ENCODE results near the gene EMILIN1.

Gene EMILIN1

GRCh38 chr2:27127883-27128667 lies 49.7 kb downstream of the EMILIN1 start:
- no peak for DNase-seq

DNA sequence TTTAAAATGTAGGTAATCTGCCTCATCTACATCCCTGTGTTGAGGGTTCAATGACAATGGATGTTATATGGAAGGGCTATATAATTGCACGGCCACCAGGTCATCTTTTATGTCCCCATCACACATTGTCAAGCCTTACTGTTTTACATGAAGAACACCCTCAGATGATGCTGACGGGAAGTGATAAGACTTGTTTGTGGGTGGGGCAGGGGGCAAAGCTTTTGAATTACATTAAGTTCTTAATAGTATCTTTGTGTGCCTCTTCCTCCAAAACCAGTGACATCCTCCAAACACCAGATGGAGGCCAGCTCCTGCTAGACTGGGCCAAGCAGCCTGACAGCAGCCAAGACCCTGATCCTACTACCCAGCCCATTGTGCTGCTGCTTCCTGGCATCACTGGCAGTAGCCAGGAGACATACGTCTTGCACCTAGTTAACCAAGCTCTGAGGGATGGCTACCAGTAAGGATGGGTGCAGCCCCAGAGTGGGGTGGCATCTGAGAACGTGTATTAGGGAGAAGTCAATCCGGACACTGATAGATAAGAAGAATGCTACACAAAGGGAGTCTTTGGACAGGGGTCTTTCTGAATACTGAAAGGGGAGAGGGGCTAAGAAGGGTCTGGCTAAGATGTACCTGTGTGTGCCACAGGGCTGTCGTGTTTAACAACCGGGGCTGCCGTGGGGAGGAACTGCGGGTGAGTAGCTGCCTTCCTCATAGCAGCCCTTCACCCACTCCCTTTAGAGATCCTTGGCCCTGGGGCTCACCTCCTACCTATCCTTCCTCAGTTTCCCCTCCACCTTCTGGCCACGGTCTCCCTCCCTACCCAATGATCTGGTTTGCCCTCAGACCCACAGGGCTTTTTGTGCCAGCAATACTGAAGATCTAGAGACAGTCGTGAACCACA lies 50.5 kb downstream of the EMILIN1 start:
- DNase-seq = peak; percentile 64

GRCh38 chr2:27130396-27130795 lies 52.0 kb downstream of the EMILIN1 start:
- DNase-seq = no peak

- no peak for DNase-seq
Measured at GRCh38 chr2:27131429-27131828, 53.0 kb downstream of the EMILIN1 start.

DNA sequence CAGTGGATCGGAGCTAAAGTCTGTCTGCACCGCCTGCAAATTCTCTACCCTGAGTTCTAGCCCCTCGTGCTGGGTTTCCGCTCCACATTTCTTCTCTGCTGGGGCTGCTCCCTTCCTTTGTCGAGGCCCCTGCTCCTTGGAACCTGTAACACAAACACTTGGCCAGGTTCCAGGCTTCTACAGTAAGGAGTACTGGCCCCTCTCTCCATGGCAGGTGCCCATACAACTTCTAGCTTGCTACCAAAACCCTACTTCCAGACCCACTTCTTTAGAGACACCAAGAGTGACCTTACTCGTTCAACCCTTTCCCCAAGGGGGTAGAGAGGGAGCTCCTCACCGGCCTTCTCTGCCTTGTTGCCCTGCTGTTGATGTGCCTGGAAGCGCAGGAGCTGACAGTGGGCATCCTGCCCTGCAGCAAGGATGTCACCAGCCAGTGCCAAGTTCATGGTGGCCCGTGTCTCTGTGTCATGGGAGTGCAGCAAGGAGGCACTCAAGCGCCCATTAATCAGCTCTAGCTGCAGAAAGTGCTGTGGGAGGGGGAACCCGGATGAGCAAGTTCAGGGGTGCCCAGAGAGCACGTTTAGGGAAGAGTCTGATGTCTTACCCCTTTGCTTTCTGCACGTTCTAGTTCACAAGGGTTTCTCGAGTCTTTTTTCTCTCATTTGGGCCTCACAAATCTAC lies 54.9 kb downstream of the EMILIN1 start:
- peak; percentile 54 for DNase-seq

DNA sequence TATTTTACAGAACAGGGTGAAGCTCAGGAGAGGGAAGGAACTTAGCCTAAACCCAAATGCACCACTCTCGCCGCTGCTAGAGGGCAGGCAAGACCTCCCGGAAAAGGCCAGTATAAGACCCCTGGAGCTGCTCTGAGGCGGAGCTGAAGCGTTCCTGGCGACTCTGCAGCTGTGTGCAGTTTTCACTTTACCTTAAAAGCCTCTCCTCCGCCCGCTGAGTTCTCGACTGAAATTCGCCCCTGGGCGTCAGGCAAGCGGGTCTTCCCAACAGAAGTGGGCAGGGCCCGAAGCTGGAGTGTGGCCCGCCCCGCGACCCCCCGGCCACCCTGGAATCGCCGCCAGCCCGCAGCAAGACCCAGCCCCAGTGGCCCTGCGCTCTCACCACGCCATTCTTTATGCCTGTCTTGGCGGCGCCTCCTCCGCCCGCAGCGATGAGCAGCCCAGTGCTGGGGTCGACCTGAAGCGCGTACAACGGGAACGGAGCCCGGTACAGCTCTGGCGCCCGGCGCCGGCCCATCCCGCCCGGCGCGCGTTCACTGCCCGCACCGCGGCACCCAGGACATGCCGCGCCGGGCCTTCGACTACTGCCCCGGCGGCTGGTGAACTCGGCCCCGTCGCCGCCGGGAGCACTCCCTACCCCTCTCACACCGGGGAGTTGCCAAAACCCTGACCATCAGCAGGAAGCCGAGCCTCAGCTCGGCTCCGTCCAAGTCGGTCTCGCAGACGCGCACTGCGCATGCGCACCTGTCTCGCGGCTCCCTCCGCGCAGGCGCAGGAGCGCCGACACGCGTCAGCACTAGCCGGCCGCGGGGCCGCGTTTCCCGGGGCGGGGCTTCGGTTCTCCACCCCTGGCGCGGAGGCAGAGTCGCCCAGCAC lies 55.7 kb downstream of the EMILIN1 start, which contains the start of gene PREB:
TSS of gene PREB (minus strand) at position 732 of the 876 bp plus-strand sequence. CDS start at position 517, 215 bp downstream.
- DNase-seq = peak; percentile 98

GRCh38 chr2:27134781-27135477 lies 56.5 kb downstream of the EMILIN1 start:
- no peak for DNase-seq

- DNase-seq = no peak
Measured at GRCh38 chr2:27135478-27135955, 57.1 kb downstream of the EMILIN1 start.
